Loucy (cell line): ENCODE data around the gene VMP1.

Experiments used
- CTCF ChIP-seq: fragments of 200-600 bp; sonication (generic); conservative IDR thresholded peaks from 2 replicates; pipeline ENCODE4 v1.5.1; 2014; ENCODE audit warnings: mild to moderate bottlenecking, antibody characterized with exemption, low read length
- EZH2phosphoT487 ChIP-seq: fragments of 200-600 bp; IDR thresholded peaks from 2 replicates; pipeline ENCODE4 v1.6.1; 2018; ENCODE audit warnings: antibody characterized with exemption, mild to moderate bottlenecking, moderate library complexity, borderline replicate concordance

GRCh38 chr17:59757470-59757869, 50.0 kb downstream of the VMP1 start:
- TF ChIP-seq CTCF: no peak
- no peak for TF ChIP-seq EZH2phosphoT487
